NCI-H1436 (cell line): Measurements from ENCODE around the gene CRTC2.
"Not testable (repeated sequence)": the region's sequence is repeated elsewhere in the genome, so short reads cannot be mapped to it uniquely, and the experiment has no call there.

ENCODE experiments used
- DNase-seq: peaks from one replicate; lab custom pipeline; 2025; lab: John Stamatoyannopoulos, UW

CRTC2 gene, protein sequence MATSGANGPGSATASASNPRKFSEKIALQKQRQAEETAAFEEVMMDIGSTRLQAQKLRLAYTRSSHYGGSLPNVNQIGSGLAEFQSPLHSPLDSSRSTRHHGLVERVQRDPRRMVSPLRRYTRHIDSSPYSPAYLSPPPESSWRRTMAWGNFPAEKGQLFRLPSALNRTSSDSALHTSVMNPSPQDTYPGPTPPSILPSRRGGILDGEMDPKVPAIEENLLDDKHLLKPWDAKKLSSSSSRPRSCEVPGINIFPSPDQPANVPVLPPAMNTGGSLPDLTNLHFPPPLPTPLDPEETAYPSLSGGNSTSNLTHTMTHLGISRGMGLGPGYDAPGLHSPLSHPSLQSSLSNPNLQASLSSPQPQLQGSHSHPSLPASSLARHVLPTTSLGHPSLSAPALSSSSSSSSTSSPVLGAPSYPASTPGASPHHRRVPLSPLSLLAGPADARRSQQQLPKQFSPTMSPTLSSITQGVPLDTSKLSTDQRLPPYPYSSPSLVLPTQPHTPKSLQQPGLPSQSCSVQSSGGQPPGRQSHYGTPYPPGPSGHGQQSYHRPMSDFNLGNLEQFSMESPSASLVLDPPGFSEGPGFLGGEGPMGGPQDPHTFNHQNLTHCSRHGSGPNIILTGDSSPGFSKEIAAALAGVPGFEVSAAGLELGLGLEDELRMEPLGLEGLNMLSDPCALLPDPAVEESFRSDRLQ

DNA sequence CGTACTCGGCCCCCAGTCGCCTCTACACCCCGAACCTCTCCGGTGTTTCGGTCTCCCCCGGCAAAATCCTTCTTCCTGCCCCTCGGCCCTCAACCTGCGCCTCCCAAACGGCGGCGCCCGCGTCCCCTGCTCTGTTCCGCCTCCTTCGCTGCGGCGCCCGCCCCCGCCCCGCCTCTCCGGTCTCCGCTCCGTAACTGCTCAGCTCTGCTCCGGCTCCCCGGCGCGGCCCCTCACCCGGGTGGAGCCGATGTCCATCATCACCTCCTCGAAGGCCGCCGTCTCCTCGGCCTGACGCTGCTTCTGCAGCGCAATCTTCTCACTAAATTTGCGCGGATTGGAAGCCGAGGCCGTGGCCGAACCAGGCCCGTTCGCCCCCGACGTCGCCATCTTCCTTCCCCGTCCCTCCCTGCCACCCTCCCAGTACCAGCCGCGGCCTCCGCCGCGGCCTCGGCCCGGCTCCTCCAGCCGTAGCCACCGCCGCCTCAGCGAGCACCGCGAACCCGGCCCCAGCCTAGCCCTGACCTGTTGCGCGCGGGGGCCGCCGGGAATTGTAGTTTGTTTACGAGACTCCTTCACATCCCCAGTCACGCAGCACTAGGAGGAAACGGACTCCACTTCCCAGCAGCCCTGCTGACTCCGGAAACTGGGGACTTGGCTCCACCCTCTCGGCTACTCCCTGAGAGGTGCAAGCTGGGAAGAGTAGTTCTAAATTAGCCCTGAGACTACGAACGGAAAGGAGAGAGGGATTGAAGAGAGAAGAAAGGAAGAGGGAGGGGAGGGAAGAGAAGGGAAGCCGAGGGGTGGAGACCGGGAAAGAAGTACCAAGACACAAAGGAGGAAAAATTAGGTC lies at the start of gene CRTC2:
Gene CRTC2, minus strand, starts transcription at position 502 of the 850 bp plus-strand sequence. Its CDS starts 115 bp downstream, at position 387.
- DNase-seq, result peak; percentile 98

DNA sequence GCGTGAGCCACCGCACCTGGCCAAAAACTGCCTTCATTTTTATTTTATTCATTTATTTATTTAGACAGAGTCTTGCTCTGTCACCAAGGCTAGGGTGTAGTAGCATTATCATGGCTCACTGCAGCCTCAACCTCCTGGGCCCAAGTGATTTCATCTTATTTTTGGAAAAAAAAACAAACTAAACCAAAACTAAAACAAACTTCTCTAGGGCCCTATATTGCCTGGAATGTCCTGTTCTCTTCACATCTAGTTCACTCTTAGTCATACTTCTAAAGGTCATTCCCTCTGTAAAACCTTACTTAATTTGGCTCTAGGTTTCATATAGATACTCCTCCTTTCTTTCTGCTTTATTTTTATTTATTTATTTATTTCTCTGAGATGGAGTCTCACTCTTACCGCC lies 47.7 kb upstream of the CRTC2 start:
- DNase-seq, result no peak

DNA sequence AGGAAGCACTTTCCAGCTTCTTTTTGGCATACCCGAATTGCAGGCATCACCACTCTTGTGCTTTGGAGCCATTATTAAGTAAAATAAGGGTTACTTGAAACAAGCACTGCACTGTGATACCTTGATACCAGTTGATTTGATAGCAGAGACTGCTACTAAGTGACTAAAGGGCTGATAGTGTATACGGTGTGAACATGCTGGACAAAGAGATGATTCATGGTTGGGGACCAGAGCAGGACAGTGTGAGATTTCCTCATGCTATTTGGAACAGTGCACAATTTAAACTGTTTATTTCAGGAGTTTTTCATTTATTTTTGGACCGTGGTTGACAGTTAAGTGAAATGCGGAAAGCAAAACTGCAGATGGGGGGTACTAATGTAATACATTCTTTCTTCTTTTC lies 42.0 kb upstream of the CRTC2 start:
- no peak for DNase-seq

DNA sequence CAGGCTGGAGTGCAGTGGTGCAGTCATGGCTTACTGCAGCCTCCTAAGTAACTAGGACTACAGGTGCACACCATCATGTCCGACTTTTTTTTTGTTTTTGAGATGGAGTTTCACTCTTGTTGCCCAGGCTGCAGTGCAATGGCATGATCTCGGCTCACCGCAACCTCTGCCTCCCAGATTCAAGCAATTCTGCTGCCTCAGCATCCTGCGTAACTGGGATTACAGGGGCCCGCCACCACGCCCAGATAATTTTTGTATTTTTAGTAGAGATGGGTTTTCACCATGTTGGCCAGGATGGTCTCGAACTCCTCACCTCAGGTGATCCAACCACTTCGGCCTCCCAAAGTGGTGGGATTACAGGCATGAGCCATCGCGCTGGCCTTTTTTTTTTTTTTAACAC lies 38.5 kb upstream of the CRTC2 start:
- not testable (repeated sequence) for DNase-seq

DNA sequence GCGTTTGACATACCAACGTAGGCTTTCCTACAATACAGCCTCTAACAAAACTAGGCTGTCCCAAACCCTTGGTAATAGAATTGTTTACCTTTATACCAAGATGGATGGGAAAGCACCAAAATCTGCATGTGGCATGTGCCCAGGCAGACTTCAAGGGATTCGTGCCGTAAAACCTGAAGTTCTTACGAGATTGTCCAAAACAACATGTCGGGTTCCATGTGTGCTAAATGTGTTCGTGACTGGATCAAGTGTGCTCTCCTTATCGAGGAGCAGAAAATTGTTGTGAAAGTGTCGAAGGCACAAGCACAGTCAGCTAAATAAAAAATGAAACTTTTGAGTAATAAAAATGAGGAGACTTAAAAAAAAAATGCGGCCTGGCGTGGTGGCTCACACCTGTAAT lies 37.2 kb upstream of the CRTC2 start:
- no peak for DNase-seq

DNA sequence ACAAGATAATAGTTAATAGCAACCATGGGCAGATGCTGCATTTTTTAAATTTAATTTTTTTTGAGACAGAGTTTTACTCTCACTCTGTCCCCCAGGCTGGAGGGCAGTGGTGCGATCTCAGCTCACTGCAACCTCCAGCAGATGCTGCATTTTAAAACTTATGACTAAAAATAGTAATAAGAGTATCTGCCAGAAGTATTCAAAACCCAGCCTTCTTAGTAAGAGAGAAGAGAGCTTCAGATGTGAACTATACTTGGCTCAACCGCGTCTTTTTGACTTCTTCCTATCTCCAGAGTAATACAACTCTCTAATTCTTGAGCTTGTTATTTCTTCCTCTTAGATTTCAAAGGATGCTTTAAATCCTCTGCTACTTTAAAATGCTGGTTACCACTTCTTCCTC lies 36.8 kb upstream of the CRTC2 start:
- DNase-seq, result no peak

DNA sequence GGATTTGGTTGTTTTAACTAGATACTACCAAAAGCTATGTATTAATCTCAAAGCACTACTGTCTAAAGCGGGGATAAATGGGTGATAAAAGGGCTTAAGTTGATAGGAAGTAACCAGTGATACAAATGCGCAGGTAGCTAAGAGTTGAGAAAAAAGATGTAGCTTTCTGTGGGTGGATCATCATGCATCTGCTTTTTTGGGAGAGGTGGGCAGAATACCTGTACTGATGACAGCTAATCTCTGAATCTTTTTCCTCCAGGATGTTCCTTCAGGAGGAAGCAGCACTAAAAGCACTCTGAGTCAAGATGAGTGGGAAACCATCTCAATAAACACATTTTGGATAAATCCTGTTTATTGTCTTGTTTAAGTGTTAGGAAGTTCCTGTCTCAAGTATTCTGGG lies 33.4 kb upstream of the CRTC2 start:
- no peak for DNase-seq

DNA sequence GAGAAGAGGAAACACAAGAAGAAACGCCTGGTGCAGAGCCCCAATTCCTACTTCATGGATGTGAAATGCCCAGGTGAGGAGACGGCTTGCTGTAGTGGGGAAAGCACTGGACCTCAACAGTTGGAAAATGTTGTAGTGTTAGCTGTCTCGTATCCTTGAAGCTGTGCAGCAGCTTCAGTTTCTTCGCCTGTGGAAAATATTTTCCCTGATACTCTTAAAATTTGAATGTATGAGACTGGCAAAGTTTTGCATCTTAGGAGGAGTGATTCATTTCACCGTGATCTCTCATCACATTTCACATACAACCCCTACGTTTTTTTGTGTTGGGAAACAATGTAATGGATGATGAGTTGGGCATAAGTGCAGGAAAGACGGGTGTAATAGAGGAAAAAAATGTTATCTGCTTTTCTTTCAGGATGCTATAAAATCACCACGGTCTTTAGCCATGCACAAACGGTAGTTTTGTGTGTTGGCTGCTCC lies 32.8 kb upstream of the CRTC2 start:
- no peak for DNase-seq

DNA sequence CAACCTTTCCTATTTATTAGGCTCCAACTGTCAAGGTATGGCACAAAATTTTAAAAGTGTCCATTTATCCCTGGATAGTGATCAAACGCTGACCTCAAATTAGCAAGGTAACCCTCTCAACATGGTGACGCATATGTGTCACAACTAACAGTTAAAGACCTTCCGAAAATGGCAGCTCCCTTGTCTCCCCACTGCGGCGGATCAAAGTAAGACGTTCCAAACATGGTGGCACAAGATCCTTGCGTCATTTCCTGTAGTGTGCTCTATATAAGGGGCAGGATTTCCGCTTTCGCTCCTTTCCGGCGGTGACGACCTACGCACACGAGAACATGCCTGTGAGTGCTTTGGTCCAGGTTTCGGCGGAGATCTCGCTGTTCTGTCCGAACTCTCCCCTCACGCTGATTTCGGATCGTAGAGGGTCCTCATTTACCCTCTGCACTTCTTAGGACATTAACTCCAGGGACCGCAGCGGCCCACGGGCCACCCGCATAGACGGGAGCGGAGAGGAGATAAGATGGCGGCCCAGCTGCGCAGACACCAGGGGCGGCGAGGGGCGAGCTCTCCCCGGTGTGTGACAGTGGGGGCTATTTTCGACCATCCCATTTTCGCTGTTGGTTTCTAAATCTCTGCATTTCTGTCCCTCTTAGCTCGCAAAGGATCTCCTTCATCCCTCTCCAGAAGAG lies 32.2 kb upstream of the CRTC2 start, which contains the start of gene RPS27:
Gene RPS27, plus strand, starts transcription at position 295 of the 683 bp plus-strand sequence. Its CDS starts 35 bp downstream, at position 330.
- DNase-seq, result peak; percentile 98

DNA sequence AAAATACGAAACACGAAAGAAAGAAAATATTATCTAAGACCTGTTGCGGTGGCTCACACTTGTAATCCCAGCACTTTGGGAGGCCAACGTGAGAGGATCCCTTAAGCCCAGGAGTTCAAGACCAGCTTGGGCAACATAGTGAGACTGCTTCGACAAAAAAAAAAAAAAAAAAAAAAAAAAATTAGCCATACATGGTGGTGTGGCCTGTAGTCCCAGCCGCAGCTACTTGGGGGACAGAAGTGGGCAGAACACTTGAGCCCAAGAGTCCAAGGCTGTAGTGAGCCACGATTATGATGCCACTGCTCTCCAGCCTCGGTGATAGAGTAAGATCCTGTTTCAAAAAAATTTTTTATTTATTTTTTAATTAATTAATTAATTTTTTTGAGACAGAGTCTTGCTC lies 29.2 kb upstream of the CRTC2 start:
- no peak for DNase-seq

DNA sequence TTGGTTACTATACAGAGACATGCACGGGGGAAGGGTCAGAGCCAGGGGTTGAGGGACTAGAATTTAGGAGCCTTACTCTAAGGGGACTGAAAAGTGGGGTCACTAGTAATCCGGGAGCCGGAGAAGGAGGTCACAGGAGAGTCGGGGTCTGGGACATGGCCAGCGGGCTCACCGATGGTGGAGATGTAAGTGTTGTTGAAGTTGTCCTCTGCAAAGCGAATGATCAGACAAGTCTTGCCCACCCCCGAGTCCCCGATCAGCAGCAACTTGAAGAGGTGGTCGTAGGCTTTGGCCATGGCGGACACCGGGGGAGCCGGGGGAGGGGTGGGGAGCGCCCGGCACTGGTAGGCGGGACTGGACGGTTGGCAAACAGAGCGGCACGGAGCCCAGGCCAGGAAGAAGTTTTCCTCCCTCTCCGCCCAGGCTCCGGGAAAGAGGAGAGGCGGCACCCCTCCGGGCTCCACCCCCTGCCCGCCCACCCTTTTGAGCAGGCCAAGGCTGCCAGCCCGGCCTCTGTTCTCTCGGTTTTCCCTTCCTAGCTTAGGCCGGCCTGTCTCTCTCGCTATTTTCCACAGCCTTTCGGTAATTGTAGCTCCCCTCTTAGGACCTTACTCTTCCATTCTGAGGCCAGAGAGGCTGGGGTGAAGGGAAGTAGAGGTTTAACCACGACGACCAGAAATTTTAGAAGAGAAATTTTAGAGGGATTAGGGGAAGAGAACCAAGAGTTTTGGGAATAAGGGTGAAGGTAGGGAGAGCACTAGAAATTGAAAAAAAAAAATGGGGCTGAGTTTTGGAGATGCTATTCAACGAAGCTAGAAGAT lies 27.7 kb upstream of the CRTC2 start, which contains the start of gene RAB13:
Gene RAB13, minus strand, starts transcription at position 399 of the 821 bp plus-strand sequence. Its CDS starts 103 bp downstream, at position 296.
- peak; percentile 67 for DNase-seq

DNA sequence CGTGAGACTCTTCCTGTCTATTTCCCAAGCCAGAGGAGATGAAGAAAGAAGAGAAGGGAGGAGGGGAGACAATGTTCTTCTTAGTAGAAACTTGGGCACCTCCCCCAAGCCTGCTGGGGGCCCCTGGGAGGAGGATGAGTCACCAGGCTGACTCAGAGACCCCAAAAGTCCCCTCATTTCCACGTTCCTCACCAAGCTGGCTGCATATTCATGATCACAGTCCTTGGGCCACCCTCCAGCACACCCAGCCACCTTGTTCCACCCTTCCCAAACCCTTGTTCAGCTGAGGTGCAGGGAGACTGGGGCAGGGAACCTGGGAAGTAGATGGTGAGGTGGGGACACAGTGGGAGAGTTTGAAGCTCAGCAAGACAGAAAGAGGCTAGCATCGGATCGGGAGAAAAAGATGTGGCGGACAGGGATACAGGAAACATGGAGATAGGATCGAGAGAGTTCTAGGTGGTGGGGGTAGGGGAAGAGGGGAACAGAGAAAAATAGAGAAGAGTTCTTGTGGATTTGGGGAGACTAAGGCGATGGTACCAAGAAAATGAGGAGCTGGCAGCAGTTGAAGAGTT lies 27.0 kb upstream of the CRTC2 start:
- DNase-seq, result no peak

DNA sequence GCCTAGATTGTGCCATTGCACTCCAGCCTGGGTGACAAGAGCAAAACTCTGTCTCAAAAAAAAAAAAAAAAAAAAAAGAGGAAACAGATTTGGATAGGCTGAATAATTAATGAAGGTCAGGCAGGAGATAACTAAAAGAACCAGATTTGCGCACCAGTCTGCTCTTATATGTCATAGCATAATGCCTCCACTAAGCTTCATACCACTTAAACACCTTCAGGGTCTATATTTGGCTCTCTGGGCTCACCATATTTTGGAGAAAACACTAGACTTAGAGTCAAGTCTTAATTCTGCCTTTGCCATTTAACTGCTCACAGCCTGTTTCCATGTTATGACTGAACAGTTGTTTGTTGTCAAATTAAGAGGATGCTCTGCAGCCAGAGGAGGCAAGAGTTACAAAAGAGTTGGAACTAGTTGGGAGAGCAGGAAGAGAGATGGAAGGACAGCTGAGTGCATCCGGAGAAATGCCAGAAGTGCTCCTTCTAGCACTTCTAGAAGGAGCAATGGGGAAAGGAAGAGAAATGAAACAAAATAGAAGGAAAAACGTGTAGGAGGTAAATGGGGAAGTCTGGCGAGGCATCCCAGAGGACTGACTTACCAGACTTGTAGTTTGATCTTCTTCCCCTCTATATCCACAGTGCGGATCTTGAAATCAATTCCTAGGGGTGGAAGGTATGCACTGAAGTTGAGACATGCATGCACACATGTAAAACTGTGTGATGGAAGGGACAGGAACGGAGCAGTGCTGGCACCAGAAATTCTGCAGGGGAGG lies 25.9 kb upstream of the CRTC2 start:
- DNase-seq, result no peak

DNA sequence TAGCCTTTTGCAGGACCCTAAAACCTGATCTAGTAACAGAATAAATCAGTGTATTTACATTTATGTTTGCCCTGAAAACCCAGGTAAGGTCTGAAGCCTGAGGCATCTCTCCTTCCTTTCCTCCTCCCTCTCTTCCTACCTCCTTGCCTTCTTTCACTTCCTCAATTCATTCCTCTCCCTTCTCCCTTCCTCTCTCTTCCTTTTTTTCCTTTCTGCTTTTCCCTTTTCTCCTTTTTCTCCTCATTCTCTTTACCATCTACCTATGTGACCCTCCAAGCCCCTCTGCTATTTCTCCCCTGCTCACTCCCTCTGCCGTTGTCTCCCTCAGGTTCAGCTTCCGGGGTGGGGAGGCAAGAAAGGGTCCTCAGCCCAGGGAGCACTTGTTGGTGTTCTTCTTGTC lies 23.3 kb upstream of the CRTC2 start:
- DNase-seq, result not testable (repeated sequence)

DNA sequence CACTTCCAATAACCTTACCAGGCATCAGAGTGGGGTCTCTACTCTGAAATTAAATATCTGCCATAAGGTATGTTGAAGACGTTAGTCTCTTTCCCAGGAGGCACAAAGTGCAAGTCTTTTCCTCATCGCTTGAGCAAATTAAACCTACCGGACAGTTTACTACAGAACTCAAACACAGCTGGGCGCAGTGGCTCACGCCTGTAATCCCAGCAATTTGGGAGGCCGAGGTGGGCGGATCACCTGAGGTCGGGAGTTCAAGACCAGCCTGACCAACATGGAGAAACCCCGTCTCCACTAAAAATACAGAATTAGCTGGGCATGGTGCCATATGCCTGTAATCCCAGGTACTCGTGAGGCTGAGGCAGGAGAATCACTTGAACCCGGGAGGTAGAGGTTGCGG lies 20.7 kb upstream of the CRTC2 start:
- not testable (repeated sequence) for DNase-seq

DNA sequence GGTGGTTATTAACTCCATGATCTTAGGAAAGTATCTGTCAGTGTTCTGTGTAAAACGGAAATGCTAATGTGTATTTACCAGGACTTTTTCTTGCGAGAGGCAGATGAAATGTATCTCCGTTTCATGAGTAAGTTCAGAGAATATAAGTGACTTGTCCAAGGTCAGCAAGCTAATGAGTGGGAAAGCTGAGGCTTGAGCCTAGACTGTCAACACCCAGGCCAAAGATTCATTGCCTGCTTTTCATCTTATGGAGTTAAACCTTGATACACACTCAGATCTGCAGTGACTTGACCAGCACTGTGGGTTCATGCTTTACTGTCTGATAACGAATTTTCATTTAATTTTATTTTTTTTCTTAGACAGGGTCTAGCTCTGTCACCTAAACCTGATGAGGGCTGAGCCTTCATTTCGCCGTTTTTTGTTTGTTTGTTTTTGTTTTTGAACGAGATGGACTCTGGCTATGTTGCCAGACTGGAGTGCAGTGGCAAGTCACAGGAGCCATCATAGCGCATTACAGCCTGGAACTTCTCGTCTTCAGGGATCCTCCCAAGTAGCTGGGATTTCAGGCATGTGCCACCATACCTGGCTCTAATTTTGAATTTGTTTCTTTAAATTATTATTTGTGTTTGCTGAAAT lies 20.0 kb upstream of the CRTC2 start:
- DNase-seq, result no peak

DNA sequence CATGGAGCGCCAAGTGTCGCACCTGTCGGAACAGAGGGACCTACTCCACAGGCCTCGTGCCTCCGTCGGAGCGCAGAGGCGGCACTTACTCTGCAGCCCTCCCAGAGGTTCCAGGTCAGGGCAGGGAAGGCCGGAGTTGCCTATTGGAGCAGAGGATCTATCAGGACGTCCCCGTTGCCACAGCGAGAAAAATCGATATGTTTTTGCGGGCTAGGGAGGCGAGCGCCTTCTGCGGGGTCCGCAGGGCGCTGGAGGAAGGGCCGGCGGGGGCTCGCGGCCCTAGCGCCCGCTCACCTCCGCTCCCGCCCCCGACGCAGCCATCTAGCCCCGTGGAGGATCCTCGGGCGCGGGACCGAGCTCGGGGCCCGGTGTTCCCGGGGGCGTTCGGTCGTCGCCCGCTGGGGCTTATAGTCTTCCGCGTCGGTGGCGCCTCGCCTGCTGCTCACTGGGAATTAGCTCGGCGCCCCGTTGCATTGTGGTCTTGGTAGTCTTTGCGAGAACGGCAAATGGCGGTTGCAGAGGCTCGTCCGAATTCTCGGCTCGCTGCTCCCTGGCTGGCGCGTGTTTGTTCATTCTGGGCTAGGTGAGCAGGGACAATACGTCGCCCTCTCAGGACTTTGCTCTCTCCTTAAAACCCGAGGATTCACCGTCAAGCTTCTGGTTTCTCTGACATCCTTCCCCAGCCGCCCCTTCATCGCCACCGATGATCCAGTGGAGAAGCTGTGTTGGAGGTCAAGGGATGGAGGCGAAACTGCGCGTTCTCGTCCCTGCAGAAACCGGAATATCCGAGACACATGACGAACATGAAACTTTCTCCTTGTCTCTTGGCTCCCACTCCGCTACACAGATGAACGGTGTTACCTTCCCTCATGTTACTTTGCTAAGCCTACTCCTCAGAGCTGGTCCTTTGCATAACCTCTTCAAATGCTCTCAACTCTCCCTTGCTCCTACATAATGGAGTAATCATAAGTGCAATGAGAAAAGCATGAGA lies 19.1 kb upstream of the CRTC2 start, which contains the start of gene JTB:
Gene JTB, minus strand, starts transcription at position 425 of the 991 bp plus-strand sequence. Its CDS starts 422 bp downstream, at position 3.
- DNase-seq, result peak; percentile 63
